GM12801 (cell line): ENCODE data around the gene PGF.

Experiments
- TF ChIP-seq, protein P1 (sequence below): IDR thresholded peaks from one replicate; pipeline ENCODE4 v1.5.1; 2011; ENCODE audit warnings: control low read depth; ENCODE audit not compliant: insufficient read length; ENCODE audit errors: extremely low read depth

Gene PGF

DNA sequence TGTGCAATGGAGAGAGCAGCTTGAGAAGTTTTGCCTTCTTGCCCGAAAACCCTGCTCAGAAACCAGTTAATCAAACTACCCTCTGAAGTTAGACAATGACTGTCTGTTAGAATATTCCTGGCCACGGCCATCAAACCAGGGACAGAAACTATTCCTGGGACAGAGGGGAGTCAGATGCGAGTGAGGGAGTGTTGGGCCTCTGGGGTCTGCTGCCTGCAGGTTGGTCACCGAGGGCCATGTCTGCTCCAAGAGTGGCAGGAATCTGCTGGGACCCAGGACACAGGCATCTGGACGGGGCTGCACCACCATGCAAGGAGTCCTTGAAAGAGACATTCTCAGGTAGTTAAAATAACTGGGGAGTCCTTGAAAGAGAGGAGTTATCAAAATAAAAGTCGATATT lies 30.4 kb upstream of the PGF start:
- TF ChIP-seq, protein P1, sequence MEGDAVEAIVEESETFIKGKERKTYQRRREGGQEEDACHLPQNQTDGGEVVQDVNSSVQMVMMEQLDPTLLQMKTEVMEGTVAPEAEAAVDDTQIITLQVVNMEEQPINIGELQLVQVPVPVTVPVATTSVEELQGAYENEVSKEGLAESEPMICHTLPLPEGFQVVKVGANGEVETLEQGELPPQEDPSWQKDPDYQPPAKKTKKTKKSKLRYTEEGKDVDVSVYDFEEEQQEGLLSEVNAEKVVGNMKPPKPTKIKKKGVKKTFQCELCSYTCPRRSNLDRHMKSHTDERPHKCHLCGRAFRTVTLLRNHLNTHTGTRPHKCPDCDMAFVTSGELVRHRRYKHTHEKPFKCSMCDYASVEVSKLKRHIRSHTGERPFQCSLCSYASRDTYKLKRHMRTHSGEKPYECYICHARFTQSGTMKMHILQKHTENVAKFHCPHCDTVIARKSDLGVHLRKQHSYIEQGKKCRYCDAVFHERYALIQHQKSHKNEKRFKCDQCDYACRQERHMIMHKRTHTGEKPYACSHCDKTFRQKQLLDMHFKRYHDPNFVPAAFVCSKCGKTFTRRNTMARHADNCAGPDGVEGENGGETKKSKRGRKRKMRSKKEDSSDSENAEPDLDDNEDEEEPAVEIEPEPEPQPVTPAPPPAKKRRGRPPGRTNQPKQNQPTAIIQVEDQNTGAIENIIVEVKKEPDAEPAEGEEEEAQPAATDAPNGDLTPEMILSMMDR: no peak

DNA sequence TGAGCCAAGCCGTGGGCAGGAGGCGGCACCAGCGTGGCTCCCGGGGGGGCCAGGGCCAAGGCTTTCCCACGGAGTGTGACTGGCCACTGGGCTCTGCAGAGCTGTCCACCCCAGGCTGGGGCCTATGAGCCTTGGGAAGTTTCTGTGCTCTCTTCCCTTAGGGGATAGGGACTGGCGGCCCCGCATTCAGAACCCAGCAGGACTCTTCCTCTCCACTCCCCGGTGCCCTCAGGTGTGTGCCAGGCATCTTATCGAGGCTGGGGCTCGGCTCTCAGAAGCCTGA lies 29.6 kb upstream of the PGF start:
- TF ChIP-seq, protein P1: no peak

- TF ChIP-seq, protein P1: no peak
Measured at GRCh38 chr14:74984236-74985027, 29.0 kb upstream of the PGF start.

- TF ChIP-seq, protein P1: no peak
Measured at GRCh38 chr14:74983343-74983742, 27.9 kb upstream of the PGF start.

DNA sequence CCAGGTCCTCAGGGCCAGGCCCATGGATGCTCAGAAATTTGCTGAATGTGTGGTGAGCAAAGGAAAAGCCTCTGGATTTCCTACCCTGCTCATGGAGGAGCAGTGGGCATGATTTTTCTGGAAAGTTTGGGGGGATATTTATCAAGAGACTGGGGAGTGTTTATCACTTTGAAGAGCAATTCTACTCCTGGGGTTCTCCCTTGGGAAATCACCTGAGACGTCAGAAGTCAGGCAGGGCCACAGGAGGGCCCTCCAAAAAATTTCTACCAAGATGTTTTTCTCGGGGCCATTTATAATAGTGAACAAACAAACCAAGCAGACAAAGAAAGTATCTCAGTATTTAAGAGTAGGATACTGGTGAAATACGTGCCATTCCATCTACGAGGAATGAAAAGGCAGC lies 27.3 kb upstream of the PGF start:
- TF ChIP-seq, protein P1: no peak

DNA sequence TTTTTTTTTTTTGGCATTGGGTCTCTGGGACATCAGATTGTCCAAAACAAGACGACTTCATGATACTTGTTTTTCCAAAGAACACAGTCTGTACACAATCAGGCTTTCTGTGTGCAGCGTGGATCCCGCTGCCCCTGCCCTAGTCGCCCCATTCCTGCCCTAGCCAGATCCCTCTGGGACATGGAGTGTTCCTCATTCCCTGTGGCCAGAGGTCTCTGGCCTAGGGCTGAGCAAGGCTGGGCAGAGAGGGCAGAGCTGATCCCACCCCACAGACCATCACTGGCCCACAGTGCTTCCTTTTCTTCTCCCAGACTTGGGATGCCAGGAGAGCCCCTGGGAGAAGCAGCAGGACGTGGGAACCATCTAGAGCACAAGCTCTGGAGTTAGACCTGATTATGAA lies 26.4 kb upstream of the PGF start:
- TF ChIP-seq, protein P1: no peak

- TF ChIP-seq, protein P1: no peak
Measured at GRCh38 chr14:74981462-74981782, 26.0 kb upstream of the PGF start.
